ENCODE data around the gene OR2B3.
A peak's percentile ranks its signal among the peaks of the same experiment; 100 is the strongest.
"Not testable (repeated sequence)": the region's sequence is repeated elsewhere in the genome, so short reads cannot be mapped to it uniquely, and the experiment has no call there.

OR2B3 gene, protein sequence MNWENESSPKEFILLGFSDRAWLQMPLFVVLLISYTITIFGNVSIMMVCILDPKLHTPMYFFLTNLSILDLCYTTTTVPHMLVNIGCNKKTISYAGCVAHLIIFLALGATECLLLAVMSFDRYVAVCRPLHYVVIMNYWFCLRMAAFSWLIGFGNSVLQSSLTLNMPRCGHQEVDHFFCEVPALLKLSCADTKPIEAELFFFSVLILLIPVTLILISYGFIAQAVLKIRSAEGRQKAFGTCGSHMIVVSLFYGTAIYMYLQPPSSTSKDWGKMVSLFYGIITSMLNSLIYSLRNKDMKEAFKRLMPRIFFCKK

DNA sequence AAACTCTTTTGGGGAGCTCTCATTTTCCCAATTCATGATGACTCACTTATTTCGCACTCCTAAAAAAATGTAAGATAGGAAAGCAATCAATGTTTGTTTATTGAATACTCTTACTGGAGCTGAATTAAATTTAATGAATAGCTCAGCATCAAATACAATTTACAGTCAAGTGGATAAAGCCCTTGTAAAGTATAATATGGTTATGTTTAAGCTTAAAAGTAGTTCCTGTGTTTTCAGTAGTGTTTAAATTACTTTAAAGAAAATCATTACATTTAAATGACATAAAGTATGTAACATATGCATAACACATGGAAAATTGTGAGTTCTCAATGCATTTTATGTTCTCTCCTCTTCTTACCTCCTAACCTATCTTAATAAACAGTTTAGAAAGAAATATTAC, at the start of gene OR2B3:
Gene OR2B3, minus strand, starts transcription at position 101 of the 400 bp plus-strand sequence. Its CDS starts 65 bp downstream, at position 36.
- H3K36me3 Mint-ChIP-seq = no peaks in the 10 kb centered on the region
- no peak within 1 kb of the TSS for H3K27ac Mint-ChIP-seq
- no peak within 1 kb of the TSS for H3K4me3 Mint-ChIP-seq
- H3K4me1 Mint-ChIP-seq = no peaks in the 10 kb centered on the region
- CTCF ChIA-PET = no interaction called here
- DNase-seq = no peak
- H3K9me3 Mint-ChIP-seq = no peaks in the 10 kb centered on the region
- H3K27me3 Mint-ChIP-seq = peaks cover 4% of the 10 kb centered on the region

DNA sequence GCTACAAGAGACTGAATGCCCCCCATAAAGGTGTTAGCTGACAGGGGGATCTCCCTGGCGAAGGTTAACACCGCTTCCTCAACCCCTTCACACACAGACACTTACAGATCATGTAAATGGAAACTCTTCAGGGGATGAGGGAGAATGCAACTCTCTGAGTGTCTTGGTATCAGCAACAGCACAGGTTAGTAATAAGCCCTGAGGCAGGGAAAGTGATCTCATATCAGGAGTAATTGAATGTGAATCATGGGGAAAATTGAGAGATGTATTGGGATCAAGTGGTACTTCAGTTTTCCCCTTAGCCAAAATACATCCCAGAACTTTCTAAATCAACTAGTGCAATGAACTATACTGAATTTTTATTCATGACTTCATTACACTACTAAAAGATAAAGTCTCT, 44.6 kb upstream of the OR2B3 start:
- no peak for DNase-seq
- H3K27me3 Mint-ChIP-seq = peaks cover 7% of the 10 kb centered on the region
- H3K27ac Mint-ChIP-seq = no peak overlapping the region
- H3K4me1 Mint-ChIP-seq = no peaks in the 10 kb centered on the region
- H3K4me3 Mint-ChIP-seq = no peak overlapping the region
- CTCF ChIA-PET = no interaction called here
- no peaks in the 10 kb centered on the region for H3K36me3 Mint-ChIP-seq
- H3K9me3 Mint-ChIP-seq = no peaks in the 10 kb centered on the region

DNA sequence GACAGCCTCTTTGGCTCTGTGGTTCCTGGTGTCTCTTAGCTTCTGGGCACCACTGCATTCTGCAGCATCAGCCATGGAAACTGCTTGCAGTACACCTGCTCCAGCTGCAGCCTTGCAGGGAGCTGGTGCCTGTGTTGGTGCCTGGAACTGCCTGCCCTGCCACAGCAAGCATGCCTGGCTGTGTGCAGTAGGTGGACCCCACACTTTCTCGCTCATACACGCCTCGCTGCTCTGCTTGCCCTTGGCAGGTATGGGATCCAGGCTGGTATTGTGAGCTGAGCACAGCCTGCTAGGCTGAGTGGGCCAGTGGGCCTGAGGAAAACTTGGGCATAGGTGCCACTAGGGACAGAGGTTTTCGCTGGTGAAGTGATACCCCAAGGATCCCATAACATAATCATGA, 43.5 kb upstream of the OR2B3 start:
- peaks cover 9% of the 10 kb centered on the region for H3K27me3 Mint-ChIP-seq
- no peaks in the 10 kb centered on the region for H3K9me3 Mint-ChIP-seq
- no peak for DNase-seq
- no peaks in the 10 kb centered on the region for H3K4me1 Mint-ChIP-seq
- no peak overlapping the region for H3K4me3 Mint-ChIP-seq
- CTCF ChIA-PET = no interaction called here
- no peaks in the 10 kb centered on the region for H3K36me3 Mint-ChIP-seq
- H3K27ac Mint-ChIP-seq = no peak overlapping the region

DNA sequence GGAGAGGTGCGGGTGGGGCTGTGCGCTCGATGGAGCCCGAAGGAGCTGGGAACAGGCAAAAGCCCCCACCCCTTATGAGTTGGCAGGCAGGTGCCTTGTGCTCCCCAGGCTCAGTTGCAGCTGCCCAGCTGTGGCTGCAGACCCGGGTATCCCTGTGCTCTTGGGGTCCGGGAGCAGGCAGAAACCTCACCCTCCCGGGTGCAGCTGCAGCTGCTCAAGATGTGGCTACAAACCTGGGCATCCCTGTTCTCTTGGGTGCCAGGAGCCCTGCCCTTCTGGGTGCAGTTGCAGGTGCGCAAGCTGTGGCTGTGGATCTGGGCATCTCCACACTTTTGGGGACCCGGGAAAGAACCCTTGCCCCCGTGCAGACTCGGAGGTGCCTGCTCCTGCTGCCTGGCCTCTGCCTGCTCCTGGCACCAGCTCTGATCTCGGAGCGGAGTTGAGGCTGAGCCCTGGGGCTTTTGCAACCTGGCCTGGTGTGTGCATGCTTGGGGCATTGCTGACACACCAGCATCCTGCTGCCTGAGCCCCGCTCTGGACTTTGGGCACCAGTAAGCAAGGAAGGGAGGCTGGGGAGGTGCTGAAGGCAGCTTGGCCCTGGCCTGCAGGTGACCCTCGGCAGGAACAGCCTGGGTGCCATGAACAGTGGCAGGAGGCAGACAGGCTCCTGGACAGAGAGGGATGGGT, 42.4 kb upstream of the OR2B3 start:
- DNase-seq = no peak
- Mint-ChIP-seq H3K9me3 (no peaks in the 10 kb centered on the region), H3K4me3 (no peak overlapping the region), H3K4me1 (no peaks in the 10 kb centered on the region), H3K27ac (no peak overlapping the region), H3K27me3 (peaks cover 11% of the 10 kb centered on the region), H3K36me3 (no peaks in the 10 kb centered on the region)
- CTCF ChIA-PET = no interaction called here

DNA sequence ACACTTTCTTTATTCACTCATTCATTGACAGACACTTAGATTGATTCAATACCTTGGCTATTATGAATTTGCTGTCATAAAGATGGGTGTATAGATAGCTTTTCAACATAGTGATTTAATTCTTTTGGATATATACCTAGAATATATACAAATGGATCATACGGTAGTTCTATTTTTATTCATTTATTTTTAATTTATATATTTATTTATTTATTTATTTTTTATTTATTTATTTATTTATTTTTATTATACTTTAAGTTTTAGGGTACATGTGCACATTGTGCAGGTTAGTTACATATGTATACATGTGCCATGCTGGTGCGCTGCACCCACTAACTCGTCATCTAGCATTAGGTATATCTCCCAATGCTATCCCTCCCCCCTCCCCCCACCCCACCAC, 27.9 kb upstream of the OR2B3 start:
- DNase-seq, CTCF ChIA-PET, H3K36me3 Mint-ChIP-seq, H3K9me3 Mint-ChIP-seq, H3K27ac Mint-ChIP-seq, H3K4me1 Mint-ChIP-seq, H3K4me3 Mint-ChIP-seq, H3K27me3 Mint-ChIP-seq: not testable (repeated sequence)

DNA sequence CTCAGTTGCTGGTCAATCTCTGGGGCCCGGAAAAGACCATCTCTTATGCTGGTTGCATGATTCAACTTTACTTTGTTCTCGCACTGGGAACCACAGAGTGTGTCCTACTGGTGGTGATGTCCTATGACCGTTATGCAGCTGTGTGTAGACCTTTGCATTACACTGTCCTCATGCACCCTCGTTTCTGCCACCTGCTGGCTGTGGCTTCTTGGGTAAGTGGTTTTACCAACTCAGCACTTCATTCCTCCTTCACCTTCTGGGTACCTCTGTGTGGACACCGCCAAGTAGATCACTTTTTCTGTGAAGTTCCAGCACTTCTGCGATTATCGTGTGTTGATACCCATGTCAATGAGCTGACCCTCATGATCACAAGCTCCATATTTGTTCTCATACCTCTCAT, 25.0 kb upstream of the OR2B3 start:
- no peaks in the 10 kb centered on the region for H3K9me3 Mint-ChIP-seq

DNA sequence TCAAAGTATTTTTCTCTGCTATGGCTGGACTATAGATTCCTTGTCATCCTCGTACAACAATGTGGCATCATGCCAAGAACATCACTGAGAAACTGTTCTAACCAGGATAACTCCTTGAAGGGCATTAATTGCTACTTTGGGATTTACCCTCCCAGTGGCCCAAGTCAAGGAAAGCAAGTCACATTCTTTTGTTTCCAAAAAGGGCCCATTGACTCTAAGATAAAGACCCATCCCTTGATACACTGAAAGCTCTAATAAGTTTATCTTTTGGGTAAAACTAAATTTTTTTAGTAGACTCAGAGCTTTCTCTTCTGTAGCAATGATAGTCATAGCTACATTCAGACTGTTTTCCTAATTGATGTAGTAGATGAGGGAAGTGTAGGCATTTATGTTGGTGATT, 20.6 kb upstream of the OR2B3 start, which contains the start of gene OR2J3:
Gene OR2J3, plus strand, starts transcription at position 301 of the 400 bp plus-strand sequence. CDS start 3,833 bp downstream, outside the sequence.
- H3K4me1 Mint-ChIP-seq = no peaks in the 10 kb centered on the region
- DNase-seq = no peak
- CTCF ChIA-PET = no interaction called here
- no peak within 1 kb of the TSS for H3K4me3 Mint-ChIP-seq
- no peaks in the 10 kb centered on the region for H3K27me3 Mint-ChIP-seq
- H3K36me3 Mint-ChIP-seq = no peaks in the 10 kb centered on the region
- H3K9me3 Mint-ChIP-seq = no peaks in the 10 kb centered on the region
- H3K27ac Mint-ChIP-seq = no peak within 1 kb of the TSS

More for the DNA sequence above, 25.0 kb upstream of the OR2B3 start:
- no peaks in the 10 kb centered on the region for H3K4me1 Mint-ChIP-seq
- H3K4me3 Mint-ChIP-seq = no peak overlapping the region
- CTCF ChIA-PET = no interaction called here
- DNase-seq = peak; percentile 24
- no peak overlapping the region for H3K27ac Mint-ChIP-seq
- H3K27me3 Mint-ChIP-seq = no peaks in the 10 kb centered on the region
- no peaks in the 10 kb centered on the region for H3K36me3 Mint-ChIP-seq

DNA sequence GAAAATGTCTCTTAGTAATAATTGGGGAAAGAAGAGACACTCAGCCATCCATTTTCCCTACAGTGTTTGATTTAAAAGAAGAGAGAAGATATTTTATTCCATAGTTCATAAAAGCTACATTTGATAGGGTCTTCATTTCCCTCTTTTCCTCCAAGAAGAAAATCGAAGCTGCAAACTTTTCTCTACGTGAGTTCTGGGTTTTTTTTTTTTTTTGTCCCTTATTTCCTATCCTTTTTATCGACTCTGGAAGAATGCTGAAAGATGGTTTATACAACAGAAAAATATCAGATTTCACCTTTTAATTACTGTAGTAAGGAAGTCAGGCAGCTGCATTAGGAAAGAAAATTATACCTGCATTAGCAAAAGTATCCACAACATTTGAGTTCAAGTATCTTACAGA, 12.1 kb upstream of the OR2B3 start, which contains the start of gene OR2J1:
Gene OR2J1, plus strand, starts transcription at position 301 of the 400 bp plus-strand sequence. CDS start 1,453 bp downstream, outside the sequence.
- CTCF ChIA-PET = no interaction called here
- no peak for DNase-seq
- Mint-ChIP-seq H3K27ac (no peak within 1 kb of the TSS), H3K9me3 (no peaks in the 10 kb centered on the region), H3K4me1 (no peaks in the 10 kb centered on the region), H3K27me3 (peaks cover 8% of the 10 kb centered on the region), H3K36me3 (no peaks in the 10 kb centered on the region), H3K4me3 (no peak within 1 kb of the TSS)

DNA sequence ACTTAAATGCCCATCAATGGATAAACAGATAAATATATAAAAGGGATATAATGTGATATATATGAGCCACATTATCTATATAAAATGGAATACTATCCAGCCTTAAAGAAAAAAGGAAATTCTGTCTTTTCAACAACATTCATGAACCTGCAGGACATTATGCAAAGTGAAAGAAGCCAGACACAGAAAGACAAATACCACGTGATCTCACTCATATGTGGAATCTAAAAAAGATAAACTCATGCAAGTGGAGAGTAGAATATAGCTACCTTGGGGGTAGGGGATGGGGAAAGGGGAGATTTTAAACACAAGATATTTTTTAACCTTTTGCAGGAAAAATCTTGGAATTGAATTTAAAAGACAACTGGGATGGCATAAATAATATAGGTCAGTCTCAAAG, 10.7 kb upstream of the OR2B3 start:
- Mint-ChIP-seq H3K27ac (no peak overlapping the region), H3K4me1 (no peaks in the 10 kb centered on the region), H3K4me3 (no peak overlapping the region), H3K36me3 (no peaks in the 10 kb centered on the region), H3K9me3 (no peaks in the 10 kb centered on the region), H3K27me3 (peaks cover 8% of the 10 kb centered on the region)
- CTCF ChIA-PET = no interaction called here
- no peak for DNase-seq

DNA sequence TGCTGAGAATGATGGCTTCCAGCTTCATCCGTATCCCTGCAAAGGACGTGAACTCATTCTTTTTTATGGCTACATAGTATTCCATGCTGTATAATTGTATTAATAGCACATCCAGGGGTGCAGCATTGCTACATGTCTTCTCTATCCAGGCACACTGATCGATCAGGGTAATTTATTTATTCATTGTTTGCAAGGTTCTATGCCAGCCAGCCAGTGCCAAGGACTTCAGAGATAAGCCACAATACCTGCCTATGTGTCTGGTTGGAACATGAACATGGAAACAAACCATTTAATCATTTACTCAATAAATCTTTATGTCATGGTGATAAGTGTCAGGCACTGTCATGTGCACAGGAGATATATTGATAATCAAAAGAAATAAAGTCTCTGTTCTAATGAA, 5.8 kb upstream of the OR2B3 start:
- Mint-ChIP-seq H3K36me3 (no peaks in the 10 kb centered on the region), H3K4me1 (no peaks in the 10 kb centered on the region), H3K9me3 (no peaks in the 10 kb centered on the region), H3K27me3 (no peaks in the 10 kb centered on the region), H3K4me3 (no peak overlapping the region), H3K27ac (no peak overlapping the region)
- no peak for DNase-seq
- CTCF ChIA-PET = no interaction called here

DNA sequence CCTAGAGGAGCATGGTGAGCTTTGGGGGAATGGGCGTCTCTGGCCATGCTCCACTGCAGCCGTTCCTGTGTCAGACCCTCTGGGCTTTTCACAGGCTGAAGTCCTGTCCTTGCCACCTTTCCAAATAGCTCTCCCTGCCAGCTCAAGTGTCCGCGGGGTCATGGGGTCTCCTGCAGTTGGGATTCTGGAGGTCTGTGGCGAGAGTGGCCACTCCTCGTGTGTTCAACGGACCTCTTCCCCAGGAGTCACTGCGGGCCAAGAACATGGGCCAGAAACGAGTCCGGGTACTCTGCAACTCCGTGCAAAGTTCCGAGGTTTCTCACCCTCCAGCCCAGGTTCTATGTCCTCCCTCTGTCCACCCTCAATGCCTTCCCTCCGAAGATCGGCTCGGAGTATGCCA, 4.7 kb downstream of the OR2B3 start:
- CTCF ChIA-PET = no interaction called here
- no peak overlapping the region for H3K4me3 Mint-ChIP-seq

DNA sequence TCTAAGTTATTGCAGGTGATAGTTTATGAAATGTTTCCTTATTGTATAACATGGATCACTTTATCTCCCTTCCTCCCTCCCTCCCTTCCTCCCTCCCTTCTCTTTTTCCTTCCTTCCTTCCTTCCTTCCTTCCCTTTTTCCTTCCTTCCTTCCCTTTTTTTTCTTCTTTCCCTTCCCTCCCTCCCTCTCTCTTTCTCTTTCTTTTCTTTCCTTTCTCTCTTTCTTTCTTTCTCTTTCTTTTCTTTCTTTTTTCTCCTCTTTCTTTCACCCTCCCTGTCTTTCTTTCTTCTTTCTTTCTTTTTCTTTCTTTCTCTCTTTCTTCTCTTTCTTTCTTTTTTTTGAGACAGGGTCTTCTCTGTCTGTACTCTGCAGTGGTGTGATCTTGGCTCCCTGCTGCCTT, 5.8 kb downstream of the OR2B3 start:
- H3K9me3 Mint-ChIP-seq = no peaks in the 10 kb centered on the region
- CTCF ChIA-PET = no interaction called here
- H3K27me3 Mint-ChIP-seq = peaks cover 15% of the 10 kb centered on the region
- no peaks in the 10 kb centered on the region for H3K36me3 Mint-ChIP-seq
- no peaks in the 10 kb centered on the region for H3K4me1 Mint-ChIP-seq
- H3K27ac Mint-ChIP-seq = no peak overlapping the region
- no peak overlapping the region for H3K4me3 Mint-ChIP-seq
- DNase-seq = no peak

More for the DNA sequence above, 4.7 kb downstream of the OR2B3 start:
- Mint-ChIP-seq H3K9me3 (no peaks in the 10 kb centered on the region), H3K36me3 (no peaks in the 10 kb centered on the region), H3K27ac (no peak overlapping the region), H3K27me3 (peaks cover 9% of the 10 kb centered on the region), H3K4me1 (no peaks in the 10 kb centered on the region)
- DNase-seq = no peak

DNA sequence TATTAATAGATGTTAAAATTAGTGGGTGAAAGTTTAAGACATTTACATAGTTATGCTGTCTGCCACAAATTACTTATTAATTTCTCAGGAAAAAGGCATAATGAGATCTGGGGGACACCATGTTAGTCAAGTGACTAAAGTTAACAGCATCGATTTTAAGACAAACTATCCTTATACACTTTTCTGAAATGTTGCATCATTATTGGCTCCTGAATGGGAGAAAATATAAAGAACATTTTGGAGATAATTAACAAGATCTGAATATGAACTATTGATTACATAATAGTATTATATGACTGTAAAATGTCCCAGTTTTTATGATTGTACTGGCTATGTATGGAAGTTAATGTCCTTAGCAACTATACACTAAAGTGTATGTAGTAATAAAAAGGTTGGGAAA, 7.9 kb downstream of the OR2B3 start:
- DNase-seq = no peak
- H3K27me3 Mint-ChIP-seq = peaks cover 21% of the 10 kb centered on the region
- no peak overlapping the region for H3K27ac Mint-ChIP-seq
- H3K36me3 Mint-ChIP-seq = no peaks in the 10 kb centered on the region
- no peaks in the 10 kb centered on the region for H3K4me1 Mint-ChIP-seq
- CTCF ChIA-PET = no interaction called here
- H3K9me3 Mint-ChIP-seq = no peaks in the 10 kb centered on the region
- no peak overlapping the region for H3K4me3 Mint-ChIP-seq

DNA sequence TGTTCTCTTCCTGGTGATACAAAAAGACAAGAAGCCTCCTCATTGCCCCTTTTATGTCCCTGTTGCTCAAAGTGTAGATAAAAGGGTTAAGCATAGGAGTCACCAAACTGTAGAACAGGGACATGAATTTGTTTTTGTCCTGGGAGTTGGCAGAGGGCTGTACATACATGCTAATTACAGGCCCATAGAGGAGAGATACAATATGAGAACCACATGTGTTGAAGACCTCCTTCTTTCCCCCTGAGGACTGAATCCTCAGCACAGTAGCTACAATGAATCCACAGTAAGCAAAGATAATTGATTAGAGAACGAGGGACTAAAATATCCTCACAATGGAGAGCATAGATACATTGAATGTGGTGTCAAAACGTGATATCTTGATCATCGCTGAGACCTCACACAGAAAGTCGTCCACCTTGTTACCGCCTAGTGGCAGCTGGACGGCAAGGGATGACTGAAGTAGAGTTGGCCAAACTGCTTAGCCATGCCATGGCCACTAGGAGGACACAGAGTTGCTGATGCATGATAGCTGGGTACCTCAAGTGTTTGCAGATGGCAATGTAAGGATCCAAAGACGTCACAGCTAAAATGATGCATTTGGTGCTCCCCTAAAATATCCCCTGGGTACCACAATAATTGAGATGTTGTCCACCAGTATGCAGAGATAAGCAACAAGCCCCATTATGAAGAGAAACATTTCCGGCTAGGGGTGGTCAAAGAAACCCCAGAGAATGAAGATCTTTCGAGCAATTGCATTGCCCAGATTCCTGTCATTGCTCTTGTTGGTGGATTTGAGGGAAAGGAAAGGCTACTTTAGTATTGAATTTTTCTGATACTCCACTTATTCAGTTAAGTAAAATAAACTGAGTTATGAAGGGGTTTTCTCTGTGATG, 15.0 kb downstream of the OR2B3 start:
- CTCF ChIA-PET = no interaction called here

More for the DNA sequence above, 15.0 kb downstream of the OR2B3 start:
- H3K4me3 Mint-ChIP-seq = no peak overlapping the region
- DNase-seq = peak; percentile 24
- H3K27ac Mint-ChIP-seq = no peak overlapping the region
- peaks cover 12% of the 10 kb centered on the region for H3K27me3 Mint-ChIP-seq
- H3K4me1 Mint-ChIP-seq = no peaks in the 10 kb centered on the region
- no peaks in the 10 kb centered on the region for H3K36me3 Mint-ChIP-seq
- H3K9me3 Mint-ChIP-seq = peaks cover 2% of the 10 kb centered on the region
